ENCODE results near the gene FBXL16.

FBXL16 gene

DNA sequence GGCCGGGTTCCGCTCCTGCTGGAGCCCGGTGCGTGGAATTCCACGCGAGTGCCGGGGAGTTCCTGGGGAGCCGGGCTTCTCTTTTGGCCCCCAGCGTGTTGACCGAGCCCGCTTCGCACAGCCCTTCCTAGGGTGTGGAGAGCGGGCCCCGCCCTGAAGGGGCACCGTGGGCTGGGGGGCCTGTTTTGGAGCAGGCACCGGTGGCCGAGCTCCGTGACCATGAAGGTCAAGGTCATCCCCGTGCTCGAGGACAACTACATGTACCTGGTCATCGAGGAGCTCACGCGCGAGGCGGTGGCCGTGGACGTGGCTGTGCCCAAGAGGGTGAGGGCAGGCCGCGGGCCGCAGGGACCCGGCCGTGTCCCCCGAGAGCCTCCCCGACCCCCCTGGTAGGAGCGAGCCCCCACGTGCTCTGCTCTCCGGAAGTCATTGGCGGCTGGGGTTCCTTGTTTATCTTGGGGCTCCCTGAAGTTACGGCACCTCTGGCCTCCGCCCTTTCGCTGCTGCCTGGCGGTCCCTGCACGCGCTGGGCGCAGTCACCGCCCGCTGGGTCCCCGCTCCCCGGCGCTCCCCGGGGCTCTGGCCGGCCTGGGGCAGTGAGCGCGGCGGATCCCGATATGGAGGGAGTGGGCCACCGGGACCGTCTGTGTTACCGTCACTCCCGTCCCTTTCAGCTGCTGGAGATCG lies 21.8 kb upstream of the FBXL16 start:
- H3K9me3 ChIP-seq (ENCODE audit: control insufficient read depth, insufficient read depth, low read depth, low read length): no peaks in the 10 kb centered on the region
- H3K36me3 ChIP-seq (ENCODE audit: control insufficient read depth, insufficient read depth, low read length): peaks cover 17% of the 10 kb centered on the region
- peak overlapping the region; percentile 71 for H3K4me3 ChIP-seq (ENCODE audit: low read depth, low read length)
- H3K9ac ChIP-seq (ENCODE audit: low read length): peak overlapping the region; percentile 60
- peaks cover 3% of the 10 kb centered on the region; the same call in 1 of the 2 replicates for H3K4me1 ChIP-seq (ENCODE audit: control insufficient read depth, insufficient read depth, low read length)
- H3K27me3 ChIP-seq (ENCODE audit: control insufficient read depth, insufficient read depth, low read length): peaks cover 19% of the 10 kb centered on the region
- no peak overlapping the region for H3K27ac ChIP-seq (ENCODE audit: low read depth, low read length)

DNA sequence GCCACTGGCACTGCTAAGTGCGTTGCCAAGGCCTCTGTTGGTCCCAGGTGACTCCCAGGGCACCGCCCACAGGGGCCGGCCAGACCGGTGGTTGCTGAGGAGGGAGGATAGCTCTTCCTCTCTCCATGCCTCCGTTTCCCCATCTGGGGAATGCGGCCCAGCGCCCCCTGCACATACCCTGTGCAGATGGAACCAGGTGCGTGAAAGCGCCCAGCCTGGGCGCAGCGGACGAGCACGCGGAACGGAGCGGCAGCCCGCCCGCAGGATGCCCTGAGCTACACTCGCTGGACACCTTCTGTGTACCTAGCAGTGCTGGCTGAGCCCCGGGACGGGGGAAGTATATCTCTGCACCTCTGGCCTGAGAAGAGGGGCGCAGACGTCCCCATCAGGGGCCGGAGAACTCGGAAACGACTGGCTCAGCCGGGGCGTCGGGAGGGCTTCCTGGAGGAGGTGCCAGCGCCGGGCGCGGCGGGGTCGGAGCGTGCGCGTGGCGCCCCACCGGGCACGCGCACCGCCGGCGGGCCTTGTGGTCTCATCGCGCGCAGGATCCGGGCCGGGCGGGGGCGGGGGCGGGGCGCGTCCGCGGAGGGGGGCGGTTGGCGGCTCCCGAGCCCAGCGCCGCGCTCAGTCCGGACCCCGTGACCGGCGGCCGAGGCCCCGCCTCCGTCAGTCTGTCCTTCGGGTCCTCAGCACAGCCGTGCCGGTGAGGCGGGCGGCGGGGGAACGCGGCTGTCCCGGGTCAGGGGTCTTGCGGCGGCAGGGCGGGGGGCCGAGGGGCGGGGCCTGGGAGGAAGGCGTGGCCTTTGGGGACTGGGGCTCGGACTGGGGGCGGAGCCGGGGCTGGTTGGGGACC lies 21.1 kb upstream of the FBXL16 start, which contains the start of the genes CCDC78 and HAGHL:
CCDC78 (minus strand) TSS at position 6 of the 853 bp plus-strand sequence. CDS start 76 bp downstream, outside the sequence.
HAGHL (plus strand) TSS at position 669 of the 853 bp plus-strand sequence. CDS start 404 bp downstream, outside the sequence.
- Histone ChIP-seq H3K36me3 (ENCODE audit: control insufficient read depth, insufficient read depth, low read length) (peaks cover 17% of the 10 kb centered on the region), H3K4me1 (ENCODE audit: control insufficient read depth, insufficient read depth, low read length) (peaks cover 3% of the 10 kb centered on the region; the same call in 1 of the 2 replicates), H3K4me3 (ENCODE audit: low read depth, low read length) (peak within 1 kb of the TSS; percentile 71), H3K9me3 (ENCODE audit: control insufficient read depth, insufficient read depth, low read depth, low read length) (no peaks in the 10 kb centered on the region), H3K27me3 (ENCODE audit: control insufficient read depth, insufficient read depth, low read length) (peaks cover 19% of the 10 kb centered on the region), H3K9ac (ENCODE audit: low read length) (peak within 1 kb of the TSS; percentile 60), H3K27ac (ENCODE audit: low read depth, low read length) (no peak within 1 kb of the TSS)

DNA sequence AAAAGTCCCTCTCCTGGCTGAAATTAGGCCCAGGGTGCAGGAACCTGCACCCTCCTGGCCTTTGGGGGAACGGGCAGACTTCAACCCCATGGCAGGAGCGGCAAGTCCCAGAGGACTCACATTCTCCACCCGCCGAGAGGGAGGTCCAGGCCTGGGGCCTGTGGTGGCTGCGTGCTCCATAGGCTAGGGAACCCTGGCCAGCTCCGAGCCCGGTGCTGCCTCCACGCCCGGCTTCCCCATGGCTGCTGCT lies 20.5 kb upstream of the FBXL16 start:
- Histone ChIP-seq H3K9me3 (ENCODE audit: control insufficient read depth, insufficient read depth, low read depth, low read length) (no peaks in the 10 kb centered on the region), H3K9ac (ENCODE audit: low read length) (peak overlapping the region; percentile 5), H3K4me1 (ENCODE audit: control insufficient read depth, insufficient read depth, low read length) (peaks cover 3% of the 10 kb centered on the region; the same call in 1 of the 2 replicates), H3K4me3 (ENCODE audit: low read depth, low read length) (peak overlapping the region; percentile 58), H3K27ac (ENCODE audit: low read depth, low read length) (no peak overlapping the region), H3K27me3 (ENCODE audit: control insufficient read depth, insufficient read depth, low read length) (peaks cover 19% of the 10 kb centered on the region), H3K36me3 (ENCODE audit: control insufficient read depth, insufficient read depth, low read length) (peaks cover 16% of the 10 kb centered on the region)

DNA sequence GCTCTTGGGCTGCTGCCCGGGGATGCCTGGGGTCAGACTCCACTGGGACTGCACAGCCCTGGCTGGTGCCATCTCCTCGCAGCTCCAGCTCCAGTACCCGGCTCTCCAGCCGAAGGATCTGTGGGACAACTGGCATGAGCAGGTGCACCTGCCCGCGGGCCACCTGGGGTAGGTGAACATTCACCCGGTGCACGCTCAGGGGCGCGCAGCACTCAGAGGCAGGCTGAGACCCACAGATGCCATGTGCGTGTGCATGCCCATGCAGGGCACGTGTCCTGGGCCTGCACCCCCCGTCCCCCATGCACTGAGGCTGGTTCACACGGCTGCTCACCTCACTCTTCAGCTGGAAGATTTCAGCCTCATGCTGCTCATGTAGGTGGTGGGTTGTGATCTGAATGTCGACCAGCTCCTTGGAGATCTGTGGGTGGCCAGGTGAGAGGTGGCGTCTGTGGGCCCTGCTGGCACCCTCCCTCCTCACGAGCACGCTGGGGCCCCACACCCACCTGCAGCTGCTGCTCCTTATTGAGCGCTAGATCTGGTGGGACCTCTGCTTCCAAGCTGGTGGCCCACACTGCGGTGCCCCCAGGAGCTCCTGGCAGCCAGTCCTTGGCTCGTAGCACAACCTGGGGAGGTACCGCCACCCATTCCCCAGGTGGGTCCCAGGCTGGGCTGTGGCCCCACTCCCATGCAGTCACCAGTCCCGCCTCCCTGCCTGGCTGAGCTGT lies 20.0 kb upstream of the FBXL16 start:
- no peak overlapping the region for H3K9ac ChIP-seq (ENCODE audit: low read length)
- H3K4me3 ChIP-seq (ENCODE audit: low read depth, low read length): peak overlapping the region; percentile 58

DNA sequence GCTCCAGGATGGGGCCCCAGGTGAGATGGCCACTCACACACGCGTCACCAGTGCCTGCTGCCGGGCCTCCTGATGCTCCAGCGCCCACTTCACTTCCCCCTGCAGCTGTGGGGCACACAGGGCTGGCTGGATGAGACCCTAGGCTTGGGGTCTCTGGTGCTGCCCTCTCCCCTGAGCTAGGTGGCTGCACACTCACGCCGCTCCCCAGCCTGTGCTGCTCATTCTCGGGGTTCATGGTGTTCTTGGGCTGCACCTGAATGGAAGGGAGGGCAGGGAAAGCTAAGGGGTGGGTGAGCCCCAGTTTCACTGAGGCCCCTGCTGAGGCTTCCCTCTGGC lies 19.4 kb upstream of the FBXL16 start:
- no peak overlapping the region for H3K4me3 ChIP-seq (ENCODE audit: low read depth, low read length)
- H3K27ac ChIP-seq (ENCODE audit: low read depth, low read length): no peak overlapping the region
- peaks cover 19% of the 10 kb centered on the region for H3K27me3 ChIP-seq (ENCODE audit: control insufficient read depth, insufficient read depth, low read length)
- no peak overlapping the region for H3K9ac ChIP-seq (ENCODE audit: low read length)
- H3K9me3 ChIP-seq (ENCODE audit: control insufficient read depth, insufficient read depth, low read depth, low read length): no peaks in the 10 kb centered on the region
- H3K36me3 ChIP-seq (ENCODE audit: control insufficient read depth, insufficient read depth, low read length): peaks cover 6% of the 10 kb centered on the region
- H3K4me1 ChIP-seq (ENCODE audit: control insufficient read depth, insufficient read depth, low read length): peaks cover 6% of the 10 kb centered on the region

More for the DNA sequence above, 20.0 kb upstream of the FBXL16 start:
- H3K9me3 ChIP-seq (ENCODE audit: control insufficient read depth, insufficient read depth, low read depth, low read length): no peaks in the 10 kb centered on the region
- H3K36me3 ChIP-seq (ENCODE audit: control insufficient read depth, insufficient read depth, low read length): peaks cover 12% of the 10 kb centered on the region
- peaks cover 3% of the 10 kb centered on the region; the same call in 1 of the 2 replicates for H3K4me1 ChIP-seq (ENCODE audit: control insufficient read depth, insufficient read depth, low read length)
- H3K27ac ChIP-seq (ENCODE audit: low read depth, low read length): no peak overlapping the region
- H3K27me3 ChIP-seq (ENCODE audit: control insufficient read depth, insufficient read depth, low read length): peaks cover 19% of the 10 kb centered on the region

DNA sequence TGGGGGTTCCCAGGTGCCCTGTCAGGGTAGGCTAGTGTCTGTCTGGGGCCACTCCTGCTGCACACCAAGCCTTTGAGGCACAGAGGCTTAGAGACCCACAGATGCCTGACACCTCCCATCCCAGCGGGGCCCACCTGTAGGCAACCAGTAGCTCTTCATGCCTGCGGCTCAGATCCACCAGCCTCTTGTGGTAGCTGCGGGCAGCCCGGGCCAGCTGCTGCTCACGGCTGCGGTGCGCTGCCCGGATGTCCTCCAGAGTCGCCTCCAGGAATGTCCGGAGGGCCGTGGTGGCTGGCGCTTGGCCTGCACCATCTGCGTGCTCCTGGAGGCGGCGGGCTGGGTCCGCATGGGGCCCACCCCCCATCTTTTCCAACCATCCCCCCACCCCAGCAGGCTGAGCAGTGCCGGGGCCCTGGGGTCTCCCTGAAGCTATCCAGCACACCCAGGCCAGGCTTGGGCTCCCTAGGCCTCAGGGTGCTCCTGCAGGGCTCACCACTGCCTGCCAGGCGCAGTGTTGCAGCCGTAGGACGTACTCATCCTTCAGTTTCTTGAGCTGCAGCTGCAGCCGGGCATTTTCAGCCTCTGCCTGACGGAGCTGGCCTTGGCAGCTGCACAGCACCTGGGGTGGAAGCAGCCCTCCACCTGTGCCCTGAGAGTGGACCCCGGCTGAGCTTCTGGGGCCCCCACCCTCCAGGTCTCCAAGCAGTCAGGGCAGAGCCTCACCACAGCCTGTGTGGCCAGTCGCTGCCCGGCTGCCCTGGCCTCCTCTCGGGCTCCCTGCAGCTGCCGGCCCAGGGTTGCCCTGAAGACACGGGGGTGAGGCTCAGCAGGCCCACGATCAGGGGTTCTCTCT lies 18.8 kb upstream of the FBXL16 start:
- Histone ChIP-seq H3K9me3 (ENCODE audit: control insufficient read depth, insufficient read depth, low read depth, low read length) (no peaks in the 10 kb centered on the region), H3K4me3 (ENCODE audit: low read depth, low read length) (no peak overlapping the region), H3K4me1 (ENCODE audit: control insufficient read depth, insufficient read depth, low read length) (peaks cover 12% of the 10 kb centered on the region), H3K9ac (ENCODE audit: low read length) (no peak overlapping the region), H3K36me3 (ENCODE audit: control insufficient read depth, insufficient read depth, low read length) (peaks cover 6% of the 10 kb centered on the region), H3K27me3 (ENCODE audit: control insufficient read depth, insufficient read depth, low read length) (peaks cover 19% of the 10 kb centered on the region), H3K27ac (ENCODE audit: low read depth, low read length) (no peak overlapping the region)

DNA sequence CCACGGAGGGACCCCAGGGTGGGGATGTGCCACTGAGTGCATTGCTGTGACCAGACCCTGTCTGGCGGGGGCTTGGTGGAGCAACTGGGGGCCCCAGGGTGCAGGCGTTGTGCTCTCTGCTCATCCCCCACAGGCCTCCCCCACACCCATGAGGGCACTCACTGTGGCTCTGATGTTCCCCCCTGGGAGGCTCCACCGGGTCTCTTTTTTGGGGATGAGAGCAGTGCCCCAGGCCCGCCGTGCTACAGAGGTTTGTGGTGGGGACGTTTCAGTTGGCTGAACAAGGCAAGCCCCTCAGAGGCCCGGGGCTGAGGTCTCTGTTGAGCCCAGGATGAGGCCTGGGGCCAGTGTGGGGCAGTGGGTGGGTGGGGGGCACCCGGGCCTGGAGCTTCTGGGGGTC lies 18.1 kb upstream of the FBXL16 start:
- Histone ChIP-seq H3K9me3 (ENCODE audit: control insufficient read depth, insufficient read depth, low read depth, low read length) (no peaks in the 10 kb centered on the region), H3K4me1 (ENCODE audit: control insufficient read depth, insufficient read depth, low read length) (peaks cover 14% of the 10 kb centered on the region), H3K36me3 (ENCODE audit: control insufficient read depth, insufficient read depth, low read length) (peaks cover 6% of the 10 kb centered on the region), H3K27me3 (ENCODE audit: control insufficient read depth, insufficient read depth, low read length) (peaks cover 22% of the 10 kb centered on the region), H3K27ac (ENCODE audit: low read depth, low read length) (no peak overlapping the region), H3K9ac (ENCODE audit: low read length) (no peak overlapping the region), H3K4me3 (ENCODE audit: low read depth, low read length) (no peak overlapping the region)

DNA sequence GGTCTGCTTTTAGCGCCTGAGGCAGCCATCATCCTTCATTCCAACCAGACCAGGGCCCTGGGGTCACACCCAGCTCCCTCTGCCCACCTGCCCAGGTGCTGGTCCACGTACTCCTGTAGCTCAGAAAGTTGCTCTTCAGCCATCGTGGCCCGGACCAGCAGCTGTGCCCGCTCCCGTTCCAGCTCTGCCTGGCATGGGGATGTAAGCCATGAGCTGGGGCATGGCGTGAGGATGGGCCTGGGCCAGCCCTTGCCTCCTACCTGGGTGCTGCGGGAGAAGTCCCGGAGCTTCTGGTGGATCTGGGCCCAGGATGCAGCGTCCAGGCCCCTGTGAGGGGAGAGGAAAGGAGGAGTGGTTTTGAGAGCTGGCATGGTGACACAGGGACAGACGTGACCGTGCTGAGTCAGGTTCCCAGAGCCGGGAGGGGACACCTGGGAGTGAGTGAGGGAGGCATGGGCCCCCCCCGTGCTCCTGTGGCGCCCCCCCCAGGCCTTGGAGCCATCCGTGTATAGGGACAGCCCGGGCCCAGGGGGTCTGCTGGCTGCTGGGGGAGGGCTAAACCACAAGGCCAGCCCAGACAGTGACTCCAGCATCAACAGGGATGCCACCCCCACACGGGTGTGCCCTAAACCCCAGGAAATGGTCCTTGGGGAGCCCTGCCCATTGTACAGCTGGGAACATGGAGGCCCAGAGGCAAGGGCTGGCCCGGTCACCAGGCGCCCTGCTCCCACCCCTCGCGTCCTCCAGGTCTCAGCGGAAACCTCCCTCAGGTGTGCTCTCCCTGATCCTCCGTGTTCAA lies 17.4 kb upstream of the FBXL16 start:
- Histone ChIP-seq H3K9ac (ENCODE audit: low read length) (no peak overlapping the region), H3K4me1 (ENCODE audit: control insufficient read depth, insufficient read depth, low read length) (peaks cover 11% of the 10 kb centered on the region), H3K27me3 (ENCODE audit: control insufficient read depth, insufficient read depth, low read length) (peaks cover 22% of the 10 kb centered on the region), H3K4me3 (ENCODE audit: low read depth, low read length) (no peak overlapping the region), H3K36me3 (ENCODE audit: control insufficient read depth, insufficient read depth, low read length) (peaks cover 6% of the 10 kb centered on the region), H3K27ac (ENCODE audit: low read depth, low read length) (no peak overlapping the region), H3K9me3 (ENCODE audit: control insufficient read depth, insufficient read depth, low read depth, low read length) (no peaks in the 10 kb centered on the region)

DNA sequence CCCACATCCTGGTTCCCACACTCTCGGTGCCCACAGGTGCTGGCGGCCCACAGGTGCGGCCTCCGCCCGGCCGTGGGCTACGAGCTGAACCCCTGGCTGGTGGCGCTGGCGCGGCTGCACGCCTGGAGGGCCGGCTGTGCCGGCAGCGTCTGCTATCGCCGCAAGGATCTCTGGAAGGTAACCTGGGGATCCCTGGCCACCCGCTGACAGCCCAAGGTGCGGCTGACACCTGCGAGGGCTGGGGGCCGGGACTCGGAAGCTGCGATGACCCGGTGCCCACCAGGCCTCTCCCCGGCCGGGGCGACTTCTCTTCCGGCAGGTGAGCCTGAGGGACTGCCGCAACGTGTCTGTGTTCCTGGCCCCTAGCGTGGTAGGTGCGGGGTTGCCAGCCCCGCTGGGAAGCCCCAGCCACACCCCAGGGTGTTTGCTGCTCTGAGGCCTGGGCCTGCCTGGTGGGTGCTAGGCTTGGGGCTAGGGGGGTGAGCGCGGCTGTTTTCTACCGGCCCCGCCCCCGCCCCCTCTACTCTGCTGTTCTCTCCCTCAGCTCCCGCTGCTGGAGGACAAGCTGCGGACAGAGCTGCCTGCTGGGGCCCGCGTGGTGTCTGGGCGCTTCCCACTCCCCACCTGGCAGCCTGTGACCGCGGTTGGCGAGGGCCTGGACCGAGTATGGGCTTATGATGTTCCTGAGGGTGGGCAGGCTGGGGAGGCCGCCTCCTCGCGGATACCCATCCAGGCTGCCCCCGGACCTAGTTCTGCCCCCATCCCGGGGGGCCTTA lies 16.4 kb upstream of the FBXL16 start:
- H3K4me1 ChIP-seq (ENCODE audit: control insufficient read depth, insufficient read depth, low read length): peaks cover 11% of the 10 kb centered on the region
- peaks cover 6% of the 10 kb centered on the region for H3K36me3 ChIP-seq (ENCODE audit: control insufficient read depth, insufficient read depth, low read length)
- no peak overlapping the region for H3K27ac ChIP-seq (ENCODE audit: low read depth, low read length)
- H3K9me3 ChIP-seq (ENCODE audit: control insufficient read depth, insufficient read depth, low read depth, low read length): no peaks in the 10 kb centered on the region
- H3K4me3 ChIP-seq (ENCODE audit: low read depth, low read length): peak overlapping the region; percentile 92
- H3K27me3 ChIP-seq (ENCODE audit: control insufficient read depth, insufficient read depth, low read length): peaks cover 18% of the 10 kb centered on the region
- no peak overlapping the region for H3K9ac ChIP-seq (ENCODE audit: low read length)

All from HUES6 (cell line).